Measurements from ENCODE around the gene ARL6IP4.
A peak's percentile ranks its signal among the peaks of the same experiment; 100 is the strongest.

ARL6IP4 gene

DNA sequence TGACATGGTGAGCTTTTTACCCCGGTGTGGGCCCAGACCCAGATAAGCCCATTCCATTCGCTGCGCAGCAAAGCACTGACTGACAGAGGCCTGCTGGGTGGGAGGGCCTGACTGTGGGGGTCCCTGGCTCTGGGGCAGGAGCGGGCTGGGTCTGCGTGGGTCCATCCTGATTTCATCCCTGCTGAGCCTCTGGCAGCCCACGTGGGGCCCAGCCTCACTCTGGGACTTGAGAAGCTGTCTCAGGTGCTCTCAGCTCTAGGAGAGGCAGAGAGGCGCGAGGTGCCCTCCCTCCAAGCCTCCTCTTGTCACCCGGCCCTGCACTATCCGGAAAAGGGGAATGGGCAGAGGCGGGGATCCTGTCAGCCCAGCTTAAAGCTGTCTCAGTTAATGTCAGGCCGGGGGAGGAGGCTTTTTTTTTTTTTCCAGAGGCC is 15.1 kb upstream of the ARL6IP4 start (continued):
- TF ChIP-seq ZNF157 (tag by site-specific recombination; IDR thresholded peaks at IDR 0.05): no peak
- TF ChIP-seq KLF8 (tag by site-specific recombination; IDR thresholded peaks at IDR 0.05): no peak
- peak; percentile 36; the same call in 1 of the 2 replicates for TF ChIP-seq EGR2 (tag by site-specific recombination; IDR thresholded peaks at IDR 0.05; ENCODE audit: low read depth)
- TF ChIP-seq ZSCAN4 (tag by site-specific recombination; IDR thresholded peaks at IDR 0.05): no peak
- peak; percentile 51 for TF ChIP-seq SP2 (tag by site-specific recombination; IDR thresholded peaks at IDR 0.05)

DNA sequence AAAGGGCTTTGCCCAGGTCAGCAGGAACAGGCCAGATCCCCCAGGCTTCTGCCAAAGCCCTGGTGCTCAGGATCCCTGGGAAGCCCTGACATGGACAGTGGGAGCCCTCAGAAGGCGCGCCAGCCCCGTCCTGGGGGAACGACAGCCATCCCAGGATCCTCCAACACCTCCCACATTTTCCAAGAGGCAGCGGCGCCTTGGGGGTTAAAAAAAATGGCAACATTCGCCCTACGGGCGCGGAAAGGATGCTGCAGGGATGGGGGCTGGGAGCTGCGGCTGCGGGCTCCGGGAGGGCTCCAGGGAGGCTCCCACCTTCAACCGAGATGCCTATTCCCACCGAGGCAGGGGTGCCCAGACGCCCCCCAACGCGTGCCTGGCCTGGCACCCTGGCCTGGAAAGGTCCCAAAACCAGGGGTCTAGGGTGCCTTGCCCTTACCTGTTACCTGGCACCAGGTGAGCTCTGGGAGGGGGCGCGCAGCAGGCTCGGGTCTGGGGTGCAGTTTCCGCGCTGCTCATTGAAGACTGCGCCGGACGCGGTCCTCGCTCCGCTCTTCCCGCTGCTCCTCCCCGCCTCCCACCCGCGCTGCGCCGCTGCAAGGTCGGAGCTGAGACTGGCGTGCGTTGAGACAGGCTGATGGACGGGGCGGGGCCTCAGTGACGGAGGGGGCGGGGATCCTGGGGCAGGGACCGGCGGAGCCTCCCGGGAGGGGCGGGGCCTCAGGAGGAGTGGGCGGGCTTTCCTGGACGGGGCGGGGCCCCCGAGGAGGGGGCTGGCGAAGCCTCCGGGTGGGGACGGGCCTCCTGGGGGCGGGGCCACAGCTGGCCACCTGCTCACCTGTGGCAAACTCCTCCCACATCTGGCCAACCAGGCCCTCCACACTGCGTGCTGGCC is 14.4 kb upstream of the ARL6IP4 start, which contains the start of gene ABCB9:
Gene ABCB9, minus strand, starts transcription at position 613 of the 892 bp plus-strand sequence. CDS start 6,228 bp downstream, outside the sequence.
- peak within 1 kb of the TSS; percentile 71 for H3K4me3 ChIP-seq (ENCODE audit: low read depth, low read length)
- POLR2A ChIA-PET: interaction anchor here (0.5 to 2.6 kb wide), 18 partner anchors 9 to 687 kb away, joined by 3 to 36 read pairs (median 4); partner anchors contain the start of genes ARL6IP4, MPHOSPH9, MTRFR and OGFOD2
- peak within 1 kb of the TSS; percentile 48; the same call in 1 of the 2 replicates for H3K27ac ChIP-seq (ENCODE audit: extremely low read depth, low read depth, low read length)
- CTCF ChIA-PET: interaction anchor here (0.5 to 1.5 kb wide), 6 partner anchors 12 to 1331 kb away, joined by 3 to 5 read pairs (median 3); no protein-coding TSS in a partner anchor
- H3K9me3 ChIP-seq (ENCODE audit: control insufficient read depth, insufficient read depth, low read depth, low read length): no peaks in the 10 kb centered on the region
- H3K36me3 ChIP-seq (ENCODE audit: control insufficient read depth in 2 of 2, insufficient read depth in 1 of 2, low read length in 2 of 2): no peaks in the 10 kb centered on the region
- H3K4me1 ChIP-seq (ENCODE audit: control insufficient read depth, insufficient read depth, low read length): peaks cover 12% of the 10 kb centered on the region
- TF ChIP-seq ZNF184 (tag by site-specific recombination; IDR thresholded peaks at IDR 0.05) (no peak), SCRT1 (tag by site-specific recombination; IDR thresholded peaks at IDR 0.05; ENCODE audit: borderline replicate concordance) (peak; percentile 81; the same call in 1 of the 2 replicates), IKZF3 (tag by site-specific recombination; IDR thresholded peaks at IDR 0.05) (peak; percentile 66; the same call in 1 of the 2 replicates), ZNF837 (tag by site-specific recombination; IDR thresholded peaks at IDR 0.05) (0 out of 2 replicates have a peak, but pooled peaks have one; percentile 70), ZNF580 (tag by site-specific recombination; IDR thresholded peaks at IDR 0.05) (no peak), YY2 (tag by site-specific recombination; IDR thresholded peaks at IDR 0.05) (0 out of 2 replicates have a peak, but pooled peaks have one; percentile 23), ZNF629 (tag by site-specific recombination; IDR thresholded peaks at IDR 0.05) (peak; percentile 45), HOXC10 (CRISPR knock-in tag; IDR thresholded peaks at IDR 0.05) (0 out of 2 replicates have a peak, but pooled peaks have one; percentile 56), EGR2 (tag by site-specific recombination; IDR thresholded peaks at IDR 0.05; ENCODE audit: low read depth) (0 out of 2 replicates have a peak, but pooled peaks have one; percentile 22), SP7 (tag by site-specific recombination; IDR thresholded peaks at IDR 0.05) (peak; percentile 62; the same call in 1 of the 2 replicates), ZNF341 (tag by site-specific recombination; IDR thresholded peaks at IDR 0.05; ENCODE audit: low read depth) (peak; percentile 99), ZNF692 (tag by site-specific recombination; IDR thresholded peaks at IDR 0.05) (0 out of 2 replicates have a peak, but pooled peaks have one; percentile 14)
- TF ChIP-seq, protein P1, sequence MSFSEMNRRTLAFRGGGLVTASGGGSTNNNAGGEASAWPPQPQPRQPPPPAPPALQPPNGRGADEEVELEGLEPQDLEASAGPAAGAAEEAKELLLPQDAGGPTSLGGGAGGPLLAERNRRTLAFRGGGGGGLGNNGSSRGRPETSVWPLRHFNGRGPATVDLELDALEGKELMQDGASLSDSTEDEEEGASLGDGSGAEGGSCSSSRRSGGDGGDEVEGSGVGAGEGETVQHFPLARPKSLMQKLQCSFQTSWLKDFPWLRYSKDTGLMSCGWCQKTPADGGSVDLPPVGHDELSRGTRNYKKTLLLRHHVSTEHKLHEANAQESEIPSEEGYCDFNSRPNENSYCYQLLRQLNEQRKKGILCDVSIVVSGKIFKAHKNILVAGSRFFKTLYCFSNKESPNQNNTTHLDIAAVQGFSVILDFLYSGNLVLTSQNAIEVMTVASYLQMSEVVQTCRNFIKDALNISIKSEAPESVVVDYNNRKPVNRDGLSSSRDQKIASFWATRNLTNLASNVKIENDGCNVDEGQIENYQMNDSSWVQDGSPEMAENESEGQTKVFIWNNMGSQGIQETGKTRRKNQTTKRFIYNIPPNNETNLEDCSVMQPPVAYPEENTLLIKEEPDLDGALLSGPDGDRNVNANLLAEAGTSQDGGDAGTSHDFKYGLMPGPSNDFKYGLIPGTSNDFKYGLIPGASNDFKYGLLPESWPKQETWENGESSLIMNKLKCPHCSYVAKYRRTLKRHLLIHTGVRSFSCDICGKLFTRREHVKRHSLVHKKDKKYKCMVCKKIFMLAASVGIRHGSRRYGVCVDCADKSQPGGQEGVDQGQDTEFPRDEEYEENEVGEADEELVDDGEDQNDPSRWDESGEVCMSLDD (tag by site-specific recombination; IDR thresholded peaks at IDR 0.05): peak; percentile 92
- TF ChIP-seq, protein P2, sequence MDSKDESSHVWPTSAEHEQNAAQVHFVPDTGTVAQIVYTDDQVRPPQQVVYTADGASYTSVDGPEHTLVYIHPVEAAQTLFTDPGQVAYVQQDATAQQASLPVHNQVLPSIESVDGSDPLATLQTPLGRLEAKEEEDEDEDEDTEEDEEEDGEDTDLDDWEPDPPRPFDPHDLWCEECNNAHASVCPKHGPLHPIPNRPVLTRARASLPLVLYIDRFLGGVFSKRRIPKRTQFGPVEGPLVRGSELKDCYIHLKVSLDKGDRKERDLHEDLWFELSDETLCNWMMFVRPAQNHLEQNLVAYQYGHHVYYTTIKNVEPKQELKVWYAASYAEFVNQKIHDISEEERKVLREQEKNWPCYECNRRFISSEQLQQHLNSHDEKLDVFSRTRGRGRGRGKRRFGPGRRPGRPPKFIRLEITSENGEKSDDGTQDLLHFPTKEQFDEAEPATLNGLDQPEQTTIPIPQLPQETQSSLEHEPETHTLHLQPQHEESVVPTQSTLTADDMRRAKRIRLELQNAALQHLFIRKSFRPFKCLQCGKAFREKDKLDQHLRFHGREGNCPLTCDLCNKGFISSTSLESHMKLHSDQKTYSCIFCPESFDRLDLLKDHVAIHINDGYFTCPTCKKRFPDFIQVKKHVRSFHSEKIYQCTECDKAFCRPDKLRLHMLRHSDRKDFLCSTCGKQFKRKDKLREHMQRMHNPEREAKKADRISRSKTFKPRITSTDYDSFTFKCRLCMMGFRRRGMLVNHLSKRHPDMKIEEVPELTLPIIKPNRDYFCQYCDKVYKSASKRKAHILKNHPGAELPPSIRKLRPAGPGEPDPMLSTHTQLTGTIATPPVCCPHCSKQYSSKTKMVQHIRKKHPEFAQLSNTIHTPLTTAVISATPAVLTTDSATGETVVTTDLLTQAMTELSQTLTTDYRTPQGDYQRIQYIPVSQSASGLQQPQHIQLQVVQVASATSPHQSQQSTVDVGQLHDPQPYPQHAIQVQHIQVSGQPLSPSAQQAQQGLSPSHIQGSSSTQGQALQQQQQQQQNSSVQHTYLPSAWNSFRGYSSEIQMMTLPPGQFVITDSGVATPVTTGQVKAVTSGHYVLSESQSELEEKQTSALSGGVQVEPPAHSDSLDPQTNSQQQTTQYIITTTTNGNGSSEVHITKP (tag by site-specific recombination; IDR thresholded peaks at IDR 0.05): no peak
- TF ChIP-seq, protein P3, sequence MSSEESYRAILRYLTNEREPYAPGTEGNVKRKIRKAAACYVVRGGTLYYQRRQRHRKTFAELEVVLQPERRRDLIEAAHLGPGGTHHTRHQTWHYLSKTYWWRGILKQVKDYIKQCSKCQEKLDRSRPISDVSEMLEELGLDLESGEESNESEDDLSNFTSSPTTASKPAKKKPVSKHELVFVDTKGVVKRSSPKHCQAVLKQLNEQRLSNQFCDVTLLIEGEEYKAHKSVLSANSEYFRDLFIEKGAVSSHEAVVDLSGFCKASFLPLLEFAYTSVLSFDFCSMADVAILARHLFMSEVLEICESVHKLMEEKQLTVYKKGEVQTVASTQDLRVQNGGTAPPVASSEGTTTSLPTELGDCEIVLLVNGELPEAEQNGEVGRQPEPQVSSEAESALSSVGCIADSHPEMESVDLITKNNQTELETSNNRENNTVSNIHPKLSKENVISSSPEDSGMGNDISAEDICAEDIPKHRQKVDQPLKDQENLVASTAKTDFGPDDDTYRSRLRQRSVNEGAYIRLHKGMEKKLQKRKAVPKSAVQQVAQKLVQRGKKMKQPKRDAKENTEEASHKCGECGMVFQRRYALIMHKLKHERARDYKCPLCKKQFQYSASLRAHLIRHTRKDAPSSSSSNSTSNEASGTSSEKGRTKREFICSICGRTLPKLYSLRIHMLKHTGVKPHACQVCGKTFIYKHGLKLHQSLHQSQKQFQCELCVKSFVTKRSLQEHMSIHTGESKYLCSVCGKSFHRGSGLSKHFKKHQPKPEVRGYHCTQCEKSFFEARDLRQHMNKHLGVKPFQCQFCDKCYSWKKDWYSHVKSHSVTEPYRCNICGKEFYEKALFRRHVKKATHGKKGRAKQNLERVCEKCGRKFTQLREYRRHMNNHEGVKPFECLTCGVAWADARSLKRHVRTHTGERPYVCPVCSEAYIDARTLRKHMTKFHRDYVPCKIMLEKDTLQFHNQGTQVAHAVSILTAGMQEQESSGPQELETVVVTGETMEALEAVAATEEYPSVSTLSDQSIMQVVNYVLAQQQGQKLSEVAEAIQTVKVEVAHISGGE (tag by site-specific recombination; conservative IDR thresholded peaks at IDR 0.05; ENCODE audit: low read depth): peak; percentile 64
